GM19452 (cell line): ENCODE results near the gene GDF7.

ENCODE experiments used
- ATAC-seq: cut with Tn5 transposase; IDR thresholded peaks from one replicate; pipeline ENCODE4 v1.9.1; 2021; ENCODE audit not compliant: unreplicated experiment

Gene GDF7

GRCh38 chr2:20672201-20672951, 5.4 kb downstream of the GDF7 start:
- no peak for ATAC-seq

- ATAC-seq = no peak
Observed at GRCh38 chr2:20673686-20674308, 6.9 kb downstream of the GDF7 start.

GRCh38 chr2:20674309-20674965, 7.5 kb downstream of the GDF7 start:
- ATAC-seq = no peak

- no peak for ATAC-seq
Observed at GRCh38 chr2:20674974-20675679, 8.2 kb downstream of the GDF7 start.

GRCh38 chr2:20675701-20676352, 8.9 kb downstream of the GDF7 start:
- ATAC-seq = peak; percentile 50

- peak; percentile 79 for ATAC-seq
Observed at GRCh38 chr2:20676353-20677215, 9.6 kb downstream of the GDF7 start.

- ATAC-seq = peak; percentile 42
Observed at GRCh38 chr2:20677301-20678085, 10.5 kb downstream of the GDF7 start.

GRCh38 chr2:20678086-20678395, 11.1 kb downstream of the GDF7 start:
- ATAC-seq = no peak

GRCh38 chr2:20678780-20679179, 11.8 kb downstream of the GDF7 start:
- ATAC-seq = no peak

GRCh38 chr2:20680744-20681375, 13.9 kb downstream of the GDF7 start:
- no peak for ATAC-seq

GRCh38 chr2:20682167-20682920, 15.4 kb downstream of the GDF7 start:
- no peak for ATAC-seq

- ATAC-seq = no peak
Observed at GRCh38 chr2:20684581-20685063, 17.7 kb downstream of the GDF7 start.

GRCh38 chr2:20687260-20687832, 20.4 kb downstream of the GDF7 start:
- ATAC-seq = no peak

- no peak for ATAC-seq
Observed at GRCh38 chr2:20689428-20690264, 22.7 kb downstream of the GDF7 start.

GRCh38 chr2:20691076-20691734, 24.3 kb downstream of the GDF7 start:
- ATAC-seq = no peak

- no peak for ATAC-seq
Observed at GRCh38 chr2:20692081-20692480, 25.1 kb downstream of the GDF7 start.
